Globus pallidus (tissue), 1 donor: ENCODE measurements around the gene MTM1.

Source experiments
- DNase-seq: peaks from one replicate; pipeline ENCODE4 v3.0.0-alpha.2; 2015; ENCODE audit warnings: low spot score

The MTM1 gene

GRCh38 chrX:150719621-150720020 is 151.2 kb downstream of the MTM1 start:
- DNase-seq, result no peak
